Aorta (tissue), 5 donors: ENCODE data around the gene ADGRD2. TPM values are rescaled to one million over a fixed set of nuclear protein-coding genes. Genes with fewer than 3 reads are reported as not detected.

ENCODE experiments used
- ATAC-seq: fragments of 200-7000 bp; cut with Tn5 transposase; one replicate; pipeline ENCODE4 v1.9.1; 2022; ENCODE audit warnings: moderate library complexity; ENCODE audit not compliant: low FRiP score
- DNase-seq, 2 donors: peaks; one replicate each; pipeline ENCODE4 v3.0.0-alpha.2; 2020
- H3K27ac ChIP-seq, 2 donors: one replicate each; pipeline ENCODE4 v1.5.1; 2013; ENCODE audit warnings: low read length in 2 of 2, mild to moderate bottlenecking in 2 of 2, moderate library complexity in 2 of 2, control low read depth in 1 of 2, inconsistent platforms in 1 of 2, low read depth in 1 of 2
- H3K27me3 ChIP-seq, 2 donors: one replicate each; pipeline ENCODE4 v1.6.1; 2013; ENCODE audit warnings: control low read depth in 1 of 2, low read length in 1 of 2, mild to moderate bottlenecking in 1 of 2, moderate library complexity in 1 of 2; ENCODE audit not compliant: insufficient read depth in 2 of 2, control insufficient read depth in 1 of 2
- H3K36me3 ChIP-seq, 2 donors: one replicate each; pipeline ENCODE4 v1.6.1; 2013; ENCODE audit warnings: control low read depth in 1 of 2, low read length in 1 of 2, mild to moderate bottlenecking in 1 of 2; ENCODE audit not compliant: insufficient read depth in 2 of 2, control insufficient read depth in 1 of 2
- H3K4me1 ChIP-seq, 2 donors: one replicate each; pipeline ENCODE4 v1.6.1; 2013; ENCODE audit warnings: low read length in 2 of 2, control low read depth in 1 of 2, mild to moderate bottlenecking in 1 of 2, moderate library complexity in 1 of 2; ENCODE audit not compliant: insufficient read depth in 2 of 2, control insufficient read depth in 1 of 2
- H3K4me3 ChIP-seq, 2 donors: one replicate each; pipeline ENCODE4 v1.5.1; 2013; ENCODE audit warnings: low read length in 2 of 2, control low read depth in 1 of 2, mild to moderate bottlenecking in 1 of 2
- H3K9me3 ChIP-seq: one replicate; pipeline ENCODE4 v1.6.1; 2013; ENCODE audit warnings: mild to moderate bottlenecking, low read length; ENCODE audit not compliant: control insufficient read depth
- whole genome bisulfite sequencing, 2 donors: extraction: QIAGEN DNeasy Blood & Tissue Kit; methylation state at CpG; one replicate each; pipeline ENCODE4 v1.1.7; 2013; 5-methylcytosine and 5-hydroxymethylcytosine counted together
- intact Hi-C, 2 donors: fragments of 100-400 bp; cut with DNase I; formaldehyde crosslinking; loops; one replicate each; pipeline versions ENCODE4 v1.14.2 to v1.15.0; 2022
- polyA plus RNA-seq, 2 donors: library from polyadenylated mRNA; stranded (reverse); fragments of 200-250 nt; gene quantifications; one replicate each; pipeline ENCODE4 v1.2.3, GENCODE V29; 2013
- total RNA-seq, 2 donors: library from RNA; stranded (reverse); fragmentation: NEBNext Ultra II Directional; extraction: Animal tissue kit (Norgen Biotek cat#: 25700); gene quantifications; one replicate each; pipeline ENCODE4 v1.2.1, GENCODE V29; 2021
- donor health status: healthy with polysubstance abuse.
- donor health status: Bipolar disorder and iron deficiency.
- donor health status: DM: no; HTN: no; CAD: no.
- donor health status: DM: no; HTN: no; CAD: no.
- donor health status: DM: yes; HTN: yes; CAD: no.

Gene ADGRD2
- total and polyA plus RNA-seq, 4 donors, result not detected

DNA sequence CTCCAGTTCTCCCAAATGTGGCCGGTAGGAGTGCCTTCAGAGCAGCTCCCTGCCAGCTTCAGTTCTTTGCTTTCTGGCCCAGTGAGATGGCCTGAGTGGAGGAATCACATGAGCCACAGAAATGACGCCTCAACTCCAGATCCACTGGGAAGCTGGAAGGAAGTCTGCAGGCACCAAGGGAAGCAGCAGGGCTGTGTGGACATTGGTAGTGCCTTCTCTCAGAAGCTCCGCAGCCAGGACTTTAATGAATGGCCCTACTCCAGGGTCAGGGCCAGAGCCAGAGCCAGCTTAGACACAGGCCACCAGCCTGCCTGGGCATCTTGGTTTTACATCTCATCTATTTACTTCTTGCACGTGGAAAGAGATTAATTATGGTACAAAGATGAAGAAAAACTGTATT, 23.0 kb upstream of the ADGRD2 start:
- H3K27me3 ChIP-seq, result no peaks in the 10 kb centered on the region
- no peaks in the 10 kb centered on the region for H3K4me1 ChIP-seq
- ATAC-seq (no peak), DNase-seq (no peak)
- WGBS, 2 donors, result 58 to 67% methylated on average over 4 of the region's 4 CpGs
- no peak overlapping the region for H3K4me3 ChIP-seq
- no peaks in the 10 kb centered on the region for H3K36me3 ChIP-seq
- intact Hi-C loops, result no loop called here
- H3K9me3 ChIP-seq, result no peaks in the 10 kb centered on the region
- no peak overlapping the region for H3K27ac ChIP-seq

DNA sequence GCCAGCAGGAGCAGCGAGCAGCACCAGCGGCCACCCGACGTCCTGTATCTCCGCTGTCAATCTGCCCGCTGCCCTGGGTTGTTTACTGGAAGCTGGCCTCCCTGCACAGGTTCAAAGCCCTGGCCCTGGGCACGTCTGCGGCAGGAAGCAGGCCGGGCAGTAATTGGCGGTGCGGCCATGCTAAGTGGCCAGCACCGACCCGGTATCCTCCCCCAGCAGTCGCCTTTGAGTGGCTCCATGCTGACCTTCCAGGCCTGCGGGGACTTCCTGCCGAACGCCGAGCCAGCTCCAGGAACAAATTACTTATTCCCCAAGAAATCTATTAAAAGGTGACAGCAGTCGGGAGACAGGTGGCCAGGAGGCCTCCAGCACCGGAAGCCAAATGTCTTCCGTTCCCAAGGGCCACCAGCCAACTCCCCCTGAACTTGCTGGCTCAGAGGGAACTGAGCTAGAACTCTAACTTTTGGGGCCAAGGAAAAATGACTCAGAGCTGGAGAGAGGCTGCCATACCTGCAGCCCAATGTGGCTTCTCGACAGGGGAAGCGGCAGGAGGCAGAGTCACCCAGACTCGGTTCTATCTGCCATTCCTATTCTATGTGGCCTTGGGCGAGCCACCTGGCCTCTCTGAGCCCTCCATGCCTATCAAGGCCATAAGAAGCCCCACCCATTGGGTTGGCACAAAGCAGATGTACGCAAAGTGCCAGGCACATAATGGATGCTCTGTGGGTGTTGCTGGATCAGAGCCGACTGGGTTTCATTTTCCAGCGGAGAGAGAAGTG, 21.3 kb upstream of the ADGRD2 start:
- Histone ChIP-seq H3K9me3 (no peaks in the 10 kb centered on the region), H3K27ac (no peak overlapping the region), H3K27me3 (no peaks in the 10 kb centered on the region), H3K4me1 (no peaks in the 10 kb centered on the region), H3K4me3 (no peak overlapping the region), H3K36me3 (no peaks in the 10 kb centered on the region)
- 68 to 78% methylated on average over 28 of the region's 28 CpGs for WGBS, 2 donors
- intact Hi-C loops, result no loop called here
- ATAC-seq (no peak), DNase-seq (no peak)

DNA sequence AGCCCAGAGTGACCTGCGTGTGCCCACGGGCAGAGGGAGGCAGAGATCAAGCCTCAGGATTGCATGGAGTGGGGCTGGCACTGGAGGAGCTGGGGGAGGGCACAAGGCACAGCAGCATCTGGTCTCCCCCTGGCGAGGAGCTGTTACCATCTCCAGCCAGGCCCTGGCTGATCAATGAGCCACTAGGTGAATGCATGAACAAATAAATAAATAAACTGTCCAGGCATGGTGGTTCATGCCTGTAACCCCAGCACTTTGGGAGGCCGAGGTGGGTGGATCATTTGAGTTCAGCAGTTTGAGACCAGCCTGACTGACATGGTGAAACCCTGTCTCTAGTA, 20.8 kb upstream of the ADGRD2 start:
- no peak overlapping the region for H3K4me3 ChIP-seq
- H3K36me3 ChIP-seq, result no peaks in the 10 kb centered on the region
- H3K27me3 ChIP-seq, result no peaks in the 10 kb centered on the region
- intact Hi-C loops, result no loop called here
- ATAC-seq (no peak), DNase-seq (no peak)
- H3K27ac ChIP-seq, result no peak overlapping the region
- WGBS, 2 donors, result 84 to 86% methylated on average over 4 of the region's 4 CpGs
- H3K4me1 ChIP-seq, result no peaks in the 10 kb centered on the region
- H3K9me3 ChIP-seq, result no peaks in the 10 kb centered on the region

DNA sequence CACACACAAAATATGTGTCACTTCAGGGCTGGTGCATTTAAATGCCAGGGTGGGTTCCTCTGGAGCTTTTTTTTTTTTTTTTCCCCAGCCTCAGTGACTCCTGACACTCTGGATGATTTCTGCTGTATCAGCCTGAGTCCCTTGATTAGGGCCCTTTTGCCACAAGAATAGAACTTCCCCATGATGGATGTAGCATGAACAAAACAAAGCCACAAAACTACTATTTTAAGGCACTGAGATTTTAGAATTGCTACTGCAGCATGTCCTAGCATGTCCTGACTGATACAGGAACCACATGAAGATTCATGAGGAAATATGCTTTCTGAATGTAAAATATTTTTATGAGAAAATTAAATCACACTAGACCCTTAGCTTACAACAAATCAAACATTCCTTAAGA, 13.9 kb upstream of the ADGRD2 start:
- Histone ChIP-seq H3K36me3 (no peaks in the 10 kb centered on the region), H3K4me1 (no peaks in the 10 kb centered on the region), H3K4me3 (no peak overlapping the region), H3K27me3 (no peaks in the 10 kb centered on the region), H3K27ac (no peak overlapping the region), H3K9me3 (peaks cover 4% of the 10 kb centered on the region)
- intact Hi-C loops, result no loop called here
- no peak for ATAC-seq
- DNase-seq, result no peak

DNA sequence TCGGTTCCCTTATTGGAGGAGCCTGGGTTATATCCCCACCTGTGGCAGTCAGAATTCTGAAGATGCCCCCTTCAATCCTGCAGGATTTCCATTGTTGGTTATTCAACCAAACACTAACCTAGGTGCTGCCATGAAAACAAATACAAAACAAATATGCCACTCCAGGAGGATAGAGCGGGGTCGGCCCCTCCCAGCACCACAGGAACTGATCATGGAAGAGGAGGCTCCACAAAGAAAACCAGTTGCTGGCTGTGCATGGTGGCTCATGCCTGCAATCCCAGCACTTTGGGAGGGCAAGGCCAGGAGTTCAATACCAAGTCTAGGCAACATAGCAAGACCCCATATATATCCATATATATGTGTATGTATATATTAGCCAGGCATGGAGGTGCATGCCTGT, 13.2 kb upstream of the ADGRD2 start:
- DNase-seq, result no peak
- peaks cover 4% of the 10 kb centered on the region for H3K9me3 ChIP-seq
- 96 to 97% methylated on average over 3 of the region's 3 CpGs for WGBS, 2 donors
- no peaks in the 10 kb centered on the region for H3K4me1 ChIP-seq
- no peak for ATAC-seq
- no peak overlapping the region for H3K27ac ChIP-seq
- H3K4me3 ChIP-seq, result no peak overlapping the region
- intact Hi-C loops, result no loop called here
- no peaks in the 10 kb centered on the region for H3K27me3 ChIP-seq
- no peaks in the 10 kb centered on the region for H3K36me3 ChIP-seq

DNA sequence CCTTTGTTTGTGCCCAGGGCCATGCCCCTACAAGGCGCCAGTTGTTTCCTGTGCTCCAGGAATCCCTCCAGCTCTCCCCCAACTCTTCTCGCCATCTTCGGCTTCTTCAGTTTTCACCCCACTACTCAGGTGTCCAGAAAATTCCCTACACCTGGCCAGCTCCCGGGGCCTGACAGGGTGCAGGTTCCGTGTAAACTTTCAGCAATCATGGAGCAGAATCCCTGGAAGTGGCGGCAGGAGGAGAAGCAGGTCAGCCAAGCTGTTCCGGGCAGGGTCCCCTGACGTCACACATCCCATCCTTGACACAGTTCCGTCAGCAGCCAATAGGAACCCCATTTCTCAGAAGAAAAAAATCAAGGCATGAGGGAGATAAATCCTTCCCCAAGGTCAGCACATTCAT, 12.2 kb upstream of the ADGRD2 start:
- H3K27me3 ChIP-seq, result no peaks in the 10 kb centered on the region
- H3K27ac ChIP-seq, result no peak overlapping the region
- intact Hi-C loops, result no loop called here
- H3K36me3 ChIP-seq, result no peaks in the 10 kb centered on the region
- ATAC-seq (no peak), DNase-seq (no peak)
- H3K4me1 ChIP-seq, result no peaks in the 10 kb centered on the region
- H3K4me3 ChIP-seq, result no peak overlapping the region
- WGBS, 2 donors, result 83 to 84% methylated on average over 9 of the region's 9 CpGs
- peaks cover 4% of the 10 kb centered on the region for H3K9me3 ChIP-seq

DNA sequence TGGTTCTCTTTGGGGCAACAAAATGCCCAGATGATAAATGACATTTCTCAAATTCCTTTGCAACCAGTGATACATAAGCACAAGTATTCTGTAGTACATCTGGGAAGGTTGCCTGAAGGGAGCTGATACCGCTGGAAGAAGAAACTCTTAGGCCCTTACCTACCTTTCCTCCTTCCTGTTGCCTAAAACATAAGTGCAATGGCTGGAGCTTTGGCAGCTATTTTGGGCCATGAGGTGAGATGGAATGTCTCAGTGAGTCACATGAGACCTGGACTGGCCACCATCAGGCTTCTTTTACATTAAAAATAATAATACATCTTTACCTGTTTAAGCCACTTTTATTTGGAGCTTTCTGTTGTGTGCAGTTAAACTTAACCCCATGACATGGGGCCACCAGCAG, 11.2 kb upstream of the ADGRD2 start:
- H3K9me3 ChIP-seq, result peaks cover 4% of the 10 kb centered on the region
- no peaks in the 10 kb centered on the region for H3K27me3 ChIP-seq
- ATAC-seq (no peak), DNase-seq (no peak)
- no peak overlapping the region for H3K27ac ChIP-seq
- no peaks in the 10 kb centered on the region for H3K4me1 ChIP-seq
- 73 to 82% methylated on average over 1 of the region's 1 CpG for WGBS, 2 donors
- intact Hi-C loops, result no loop called here
- H3K36me3 ChIP-seq, result no peaks in the 10 kb centered on the region
- H3K4me3 ChIP-seq, result no peak overlapping the region

DNA sequence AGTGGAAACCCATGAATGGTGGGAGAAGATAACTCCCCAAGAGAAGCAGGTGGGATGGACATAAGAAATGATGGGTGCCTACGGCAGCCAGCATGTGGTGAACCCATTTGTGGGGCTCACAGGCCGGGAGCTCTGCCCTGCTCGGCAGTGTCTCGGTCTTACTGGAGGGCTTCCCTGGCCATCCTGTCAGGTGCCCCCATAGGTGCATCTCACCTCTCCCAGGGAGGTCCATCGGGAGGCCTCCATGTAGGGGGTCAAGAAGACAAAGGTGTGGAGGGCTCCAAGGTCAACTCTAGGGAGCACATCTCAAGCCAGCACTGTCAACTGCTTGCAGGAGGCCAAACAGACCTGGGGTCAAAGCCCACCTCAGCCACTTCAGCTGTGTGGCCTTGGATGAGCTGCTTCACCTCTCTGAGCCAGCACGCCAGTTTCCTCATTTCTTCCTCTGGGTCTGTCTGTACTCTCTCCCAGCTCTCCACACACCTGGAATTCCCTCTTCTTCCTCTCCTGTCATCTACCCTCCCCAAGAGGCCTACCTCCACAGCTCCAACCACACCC, 10.5 kb upstream of the ADGRD2 start:
- ATAC-seq (no peak), DNase-seq (peak in 1 of 2 donors; percentile 6)
- Histone ChIP-seq H3K27ac (no peak overlapping the region), H3K9me3 (peaks cover 4% of the 10 kb centered on the region), H3K36me3 (no peaks in the 10 kb centered on the region), H3K4me1 (no peaks in the 10 kb centered on the region), H3K27me3 (no peaks in the 10 kb centered on the region), H3K4me3 (no peak overlapping the region)
- intact Hi-C loops, result no loop called here
- 96 to 97% methylated on average over 6 of the region's 6 CpGs for WGBS, 2 donors

DNA sequence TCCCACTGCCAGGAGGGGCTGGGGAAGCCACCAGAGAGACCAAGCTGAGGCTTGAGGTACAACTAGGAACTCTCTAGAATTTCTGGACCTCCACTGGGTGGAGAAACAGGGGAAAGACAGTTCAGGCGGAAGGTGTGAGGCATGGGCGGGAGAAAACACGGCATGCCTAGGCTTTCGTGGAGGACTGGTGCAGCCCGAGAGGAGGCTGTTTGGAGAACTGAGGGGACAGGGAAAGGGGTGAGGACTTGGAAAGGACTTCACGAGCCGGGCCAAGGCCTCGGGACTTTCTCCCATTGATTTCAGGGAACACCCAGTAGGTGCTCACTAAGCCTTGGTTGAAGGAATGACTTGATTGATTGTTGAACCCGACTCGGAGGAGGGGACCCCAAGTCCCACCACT, 9.5 kb upstream of the ADGRD2 start:
- intact Hi-C loops, result no loop called here
- Histone ChIP-seq H3K27ac (no peak overlapping the region), H3K36me3 (no peaks in the 10 kb centered on the region), H3K9me3 (peaks cover 4% of the 10 kb centered on the region), H3K4me3 (no peak overlapping the region), H3K4me1 (no peaks in the 10 kb centered on the region), H3K27me3 (no peaks in the 10 kb centered on the region)
- 72 to 73% methylated on average over 10 of the region's 10 CpGs for whole genome bisulfite sequencing, 2 donors
- DNase-seq (peak in 1 of 2 donors; percentile 17), ATAC-seq (no peak)
